ENCODE results near the gene TUBG2. TPM values are rescaled to one million over a fixed set of nuclear protein-coding genes. Genes with fewer than 3 reads are reported as not detected.
"Not testable (repeated sequence)": the region's sequence is repeated elsewhere in the genome, so short reads cannot be mapped to it uniquely, and the experiment has no call there.

The TUBG2 gene
- total RNA-seq, 6 experiments from 2014 or later = 15.2 to 17.3 (median 16.9) TPM

- Mint-ChIP-seq H3K27ac (no peak overlapping the region), H3K4me3 (no peak overlapping the region), H3K9me3 (no peaks in the 10 kb centered on the region), H3K4me1 (ENCODE audit: low read depth) (peaks cover 12% of the 10 kb centered on the region; the same call in 1 of the 2 replicates), H3K27me3 (ENCODE audit: insufficient read depth) (peaks cover 1% of the 10 kb centered on the region), H3K36me3 (ENCODE audit: low read depth) (peaks cover 13% of the 10 kb centered on the region)
- peak; percentile 21 for DNase-seq
- TF ChIP-seq CTCF (IDR thresholded peaks at IDR 0.05) = peak; percentile 41; the same call in 1 of the 2 replicates
Observed at GRCh38 chr17:42618442-42619150, 40.5 kb upstream of the TUBG2 start.

- not testable (repeated sequence) for H3K4me3 Mint-ChIP-seq; H3K9me3 Mint-ChIP-seq; H3K27me3 Mint-ChIP-seq (ENCODE audit: insufficient read depth); H3K36me3 Mint-ChIP-seq (ENCODE audit: low read depth); H3K27ac Mint-ChIP-seq; DNase-seq
- H3K4me1 Mint-ChIP-seq (ENCODE audit: low read depth) = peaks cover 12% of the 10 kb centered on the region; the same call in 1 of the 2 replicates
Observed at GRCh38 chr17:42621987-42622386, 37.1 kb upstream of the TUBG2 start.

GRCh38 chr17:42623271-42623670, 35.8 kb upstream of the TUBG2 start:
- H3K4me3 Mint-ChIP-seq = no peak overlapping the region
- DNase-seq = no peak
- H3K27ac Mint-ChIP-seq = no peak overlapping the region
- no peak for TF ChIP-seq CTCF (IDR thresholded peaks at IDR 0.05)
- H3K9me3 Mint-ChIP-seq = no peaks in the 10 kb centered on the region
- H3K4me1 Mint-ChIP-seq (ENCODE audit: low read depth) = peaks cover 6% of the 10 kb centered on the region; the same call in 1 of the 2 replicates
- peaks cover 9% of the 10 kb centered on the region for H3K27me3 Mint-ChIP-seq (ENCODE audit: insufficient read depth)
- H3K36me3 Mint-ChIP-seq (ENCODE audit: low read depth) = no peaks in the 10 kb centered on the region

GRCh38 chr17:42623732-42624596, 35.1 kb upstream of the TUBG2 start:
- no peak overlapping the region for H3K4me3 Mint-ChIP-seq
- no peaks in the 10 kb centered on the region for H3K36me3 Mint-ChIP-seq (ENCODE audit: low read depth)
- TF ChIP-seq CTCF (IDR thresholded peaks at IDR 0.05) = no peak
- H3K27ac Mint-ChIP-seq = no peak overlapping the region
- H3K4me1 Mint-ChIP-seq (ENCODE audit: low read depth) = no peaks in the 10 kb centered on the region
- peaks cover 9% of the 10 kb centered on the region for H3K27me3 Mint-ChIP-seq (ENCODE audit: insufficient read depth)
- DNase-seq = no peak
- no peaks in the 10 kb centered on the region for H3K9me3 Mint-ChIP-seq

- H3K4me3 Mint-ChIP-seq; H3K27me3 Mint-ChIP-seq (ENCODE audit: insufficient read depth); H3K4me1 Mint-ChIP-seq (ENCODE audit: low read depth); H3K36me3 Mint-ChIP-seq (ENCODE audit: low read depth); DNase-seq; H3K27ac Mint-ChIP-seq; H3K9me3 Mint-ChIP-seq: not testable (repeated sequence)
Observed at GRCh38 chr17:42627032-42627764, 31.9 kb upstream of the TUBG2 start.

GRCh38 chr17:42629411-42630009, 29.6 kb upstream of the TUBG2 start:
- H3K27ac Mint-ChIP-seq = no peak overlapping the region
- no peaks in the 10 kb centered on the region for H3K36me3 Mint-ChIP-seq (ENCODE audit: low read depth)
- no peaks in the 10 kb centered on the region for H3K9me3 Mint-ChIP-seq
- no peak for TF ChIP-seq CTCF (IDR thresholded peaks at IDR 0.05)
- no peaks in the 10 kb centered on the region for H3K4me1 Mint-ChIP-seq (ENCODE audit: low read depth)
- peaks cover 9% of the 10 kb centered on the region for H3K27me3 Mint-ChIP-seq (ENCODE audit: insufficient read depth)
- H3K4me3 Mint-ChIP-seq = no peak overlapping the region
- no peak for DNase-seq
